22Rv1 (cell line): ENCODE results near the gene KLHL40.

ENCODE experiments used
- H3K27ac ChIP-seq: fragments of 450-650 bp; 2 replicates; pipeline ENCODE4 v1.5.1; 2017
- ZFX ChIP-seq: fragments of 450-650 bp; IDR thresholded peaks from 2 replicates; pipeline ENCODE4 v1.6.1; 2017; ENCODE audit warnings: antibody characterized with exemption, borderline replicate concordance
- TF ChIP-seq, protein P1 (sequence below): fragments of 450-650 bp; IDR thresholded peaks from 2 replicates; pipeline ENCODE4 v1.5.1; 2017; ENCODE audit warnings: mild to moderate bottlenecking

KLHL40 gene

GRCh38 chr3:42702982-42703694, 17.8 kb downstream of the KLHL40 start:
- no peak overlapping the region for H3K27ac ChIP-seq
- no peak for TF ChIP-seq ZFX
- TF ChIP-seq, protein P1, sequence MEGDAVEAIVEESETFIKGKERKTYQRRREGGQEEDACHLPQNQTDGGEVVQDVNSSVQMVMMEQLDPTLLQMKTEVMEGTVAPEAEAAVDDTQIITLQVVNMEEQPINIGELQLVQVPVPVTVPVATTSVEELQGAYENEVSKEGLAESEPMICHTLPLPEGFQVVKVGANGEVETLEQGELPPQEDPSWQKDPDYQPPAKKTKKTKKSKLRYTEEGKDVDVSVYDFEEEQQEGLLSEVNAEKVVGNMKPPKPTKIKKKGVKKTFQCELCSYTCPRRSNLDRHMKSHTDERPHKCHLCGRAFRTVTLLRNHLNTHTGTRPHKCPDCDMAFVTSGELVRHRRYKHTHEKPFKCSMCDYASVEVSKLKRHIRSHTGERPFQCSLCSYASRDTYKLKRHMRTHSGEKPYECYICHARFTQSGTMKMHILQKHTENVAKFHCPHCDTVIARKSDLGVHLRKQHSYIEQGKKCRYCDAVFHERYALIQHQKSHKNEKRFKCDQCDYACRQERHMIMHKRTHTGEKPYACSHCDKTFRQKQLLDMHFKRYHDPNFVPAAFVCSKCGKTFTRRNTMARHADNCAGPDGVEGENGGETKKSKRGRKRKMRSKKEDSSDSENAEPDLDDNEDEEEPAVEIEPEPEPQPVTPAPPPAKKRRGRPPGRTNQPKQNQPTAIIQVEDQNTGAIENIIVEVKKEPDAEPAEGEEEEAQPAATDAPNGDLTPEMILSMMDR: no peak

DNA sequence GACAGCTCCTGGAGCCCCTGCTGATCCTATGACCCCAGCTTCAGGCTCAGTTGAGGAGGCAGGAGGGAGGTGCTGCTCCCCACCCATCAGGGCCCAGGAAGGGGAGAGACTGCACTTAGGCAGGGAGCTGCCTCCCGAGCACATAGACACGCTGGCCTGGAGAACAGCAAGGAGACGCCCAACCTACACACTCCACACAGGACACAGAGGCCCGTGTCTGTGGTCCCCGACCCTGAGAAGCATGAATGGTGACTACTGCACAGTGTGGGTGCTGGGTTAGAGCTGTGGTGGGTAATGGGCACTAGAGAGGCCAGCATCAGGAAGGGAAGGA, 18.3 kb downstream of the KLHL40 start:
- no peak for TF ChIP-seq ZFX
- TF ChIP-seq, protein P1: no peak
- H3K27ac ChIP-seq: no peak overlapping the region

DNA sequence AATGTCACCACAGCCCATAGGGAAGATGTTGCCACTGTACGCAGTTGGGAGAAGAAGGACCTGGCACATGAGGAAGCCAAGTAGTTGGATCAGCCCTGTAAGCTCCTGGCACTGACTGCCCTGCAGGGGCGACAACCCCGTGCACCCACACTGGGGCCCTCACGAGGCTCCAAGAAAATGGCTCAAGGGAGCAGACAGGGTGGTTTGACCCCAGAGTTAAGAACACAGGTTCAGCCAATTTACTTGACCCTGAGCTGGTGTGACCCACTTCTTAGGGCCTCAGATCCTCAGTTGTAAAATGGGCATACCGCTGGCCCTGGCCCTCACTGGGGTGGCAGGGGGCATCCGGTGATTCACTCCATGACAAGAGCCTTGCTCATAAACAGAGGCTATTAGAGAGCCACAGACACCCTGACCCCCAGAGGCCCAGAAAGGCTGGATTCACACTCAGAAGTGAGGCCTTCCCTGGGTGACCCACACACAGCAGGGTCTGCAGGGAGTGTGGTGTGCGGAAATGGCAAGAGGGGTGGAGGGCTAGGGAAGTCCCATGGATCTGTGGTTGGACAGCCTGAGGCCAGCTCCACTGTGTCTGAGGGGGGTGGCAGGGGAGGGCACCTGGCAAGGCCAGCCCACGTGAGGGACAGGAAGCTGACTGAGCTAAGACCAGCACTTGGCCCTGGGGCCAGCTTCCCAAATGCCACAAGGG, 19.0 kb downstream of the KLHL40 start:
- TF ChIP-seq, protein P1: no peak
- TF ChIP-seq ZFX: no peak
- H3K27ac ChIP-seq: no peak overlapping the region

DNA sequence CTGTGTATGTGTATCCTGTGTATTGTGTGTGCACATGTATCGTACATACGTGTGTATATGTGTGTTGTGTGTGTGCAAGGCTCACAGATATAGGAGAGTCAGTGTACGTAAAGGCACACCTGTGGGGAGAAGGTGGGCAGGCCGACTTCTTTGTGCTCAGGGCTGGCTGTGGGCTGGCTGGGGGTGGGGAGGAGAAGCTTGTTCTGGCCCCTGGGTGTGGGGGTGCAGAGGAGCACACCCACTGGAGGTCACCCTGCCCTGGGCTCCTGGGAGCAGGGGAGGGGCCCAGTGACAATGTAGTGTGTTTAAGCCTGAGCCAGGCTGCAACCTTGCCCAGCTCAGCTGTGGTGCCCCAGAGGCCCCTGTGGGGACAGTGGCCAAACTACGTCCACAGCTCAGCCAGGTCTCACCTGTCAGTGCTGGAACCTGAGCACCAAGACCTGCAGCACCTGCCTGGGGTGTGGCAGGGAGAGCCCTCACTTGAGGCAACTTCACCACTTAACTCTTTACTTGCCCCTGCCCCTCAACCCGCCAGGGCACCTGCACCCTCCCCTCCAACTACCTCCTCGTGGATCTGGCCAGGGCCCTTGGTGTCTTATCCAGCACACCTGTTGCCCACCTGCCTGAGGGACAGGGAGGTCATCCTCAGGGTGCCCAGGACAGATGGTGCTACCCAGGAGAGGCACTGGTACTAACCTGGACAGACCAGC, 19.9 kb downstream of the KLHL40 start:
- H3K27ac ChIP-seq: no peak overlapping the region
- TF ChIP-seq ZFX: no peak
- TF ChIP-seq, protein P1: no peak

GRCh38 chr3:42705962-42706585, 20.7 kb downstream of the KLHL40 start:
- H3K27ac ChIP-seq: no peak overlapping the region
- TF ChIP-seq, protein P1: no peak
- TF ChIP-seq ZFX: no peak

DNA sequence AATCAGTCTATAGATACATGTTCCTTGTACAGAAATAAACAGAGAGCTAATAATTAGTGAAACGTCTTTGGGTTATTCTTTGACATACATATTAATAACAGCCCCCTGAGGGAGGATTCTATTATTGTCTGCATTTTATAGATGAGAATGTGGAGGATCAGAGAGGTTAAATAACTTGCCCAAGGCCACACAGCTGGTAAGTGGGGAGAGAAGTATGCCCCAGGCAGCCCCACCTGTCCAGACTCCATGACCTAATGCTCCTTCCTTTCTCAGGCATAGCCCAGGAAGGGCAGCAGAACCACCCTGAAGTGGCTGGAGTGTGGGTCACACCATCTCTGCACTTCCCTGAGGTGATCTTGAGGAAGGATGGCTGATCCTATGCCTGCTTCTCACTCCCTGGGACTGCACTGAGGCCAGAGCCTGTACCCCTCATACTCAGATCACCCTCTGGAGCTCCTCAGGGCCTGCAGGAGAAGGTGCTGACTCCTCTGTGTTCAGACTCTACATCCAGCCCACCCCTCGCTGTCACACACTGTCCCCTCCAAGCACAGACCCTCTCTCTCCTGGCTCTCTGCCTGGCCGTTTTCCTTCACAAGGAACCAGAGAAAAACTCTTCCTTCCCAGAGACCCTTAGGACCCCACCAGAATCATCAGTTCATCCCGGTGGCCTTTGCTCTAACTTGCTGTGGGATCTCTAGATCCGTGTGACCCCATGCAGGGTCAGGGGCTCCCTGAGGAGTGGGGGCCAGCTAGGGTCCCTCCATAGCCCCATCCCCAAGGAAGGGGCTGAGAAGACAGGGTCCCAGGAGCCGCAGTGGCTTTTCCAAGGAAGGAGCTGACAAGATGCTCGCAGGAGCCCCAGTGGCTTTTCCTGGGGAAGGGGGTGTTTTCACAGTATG, 21.6 kb downstream of the KLHL40 start:
- TF ChIP-seq, protein P1: no peak
- no peak for TF ChIP-seq ZFX
- no peak overlapping the region for H3K27ac ChIP-seq
